ENCODE results near the gene RNGTT. TPM values are rescaled to one million over a fixed set of nuclear protein-coding genes. Genes with fewer than 3 reads are reported as not detected.

The RNGTT gene
- total and polyA plus RNA-seq, 10 of the 15 experiments (the other 5 are each of a cell fraction or from before 2014, with no cell fraction given) = 7.7 to 30.4 (median 22.2) TPM

GRCh38 chr6:88992741-88993552 is 29.5 kb upstream of the RNGTT start:
- TF ChIP-seq BCLAF1 (IDR thresholded peaks at IDR 0.05) (no peak), CBX5 (IDR thresholded peaks at IDR 0.05; ENCODE audit: low read depth) (no peak), YY1 (IDR thresholded peaks at IDR 0.05; ENCODE audit: low read depth, low read length) (no peak), CHD2 (IDR thresholded peaks at IDR 0.05; ENCODE audit: borderline replicate concordance, low read depth, low read length) (no peak)
- H4K20me1 ChIP-seq (ENCODE audit: control insufficient read depth, insufficient read depth) = no peaks in the 10 kb centered on the region
- no peaks in the 10 kb centered on the region for H3K4me1 ChIP-seq (ENCODE audit: control insufficient read depth, insufficient read depth, low read length)
- SMC1A ChIA-PET (ENCODE audit: uncharacterized antibody, unreplicated experiment) = interaction anchor here (2.2 kb wide), 1 partner anchor 10 kb away, joined by 9 read pairs; no protein-coding TSS in a partner anchor
- CTCF ChIA-PET = interaction anchor here (1.1 kb wide), 1 partner anchor 10 kb away, joined by 5 read pairs; no protein-coding TSS in a partner anchor
- POLR2A ChIA-PET = interaction anchor here (0.5 kb wide), 1 partner anchor 11 kb away, joined by 4 read pairs; no protein-coding TSS in a partner anchor
- FAIRE-seq = no peak
- no peak overlapping the region for H3K9ac ChIP-seq (ENCODE audit: control insufficient read depth, insufficient read depth, low read length)
- H3K4me3 ChIP-seq = no peak overlapping the region
- RAD21 ChIA-PET (ENCODE audit: unreplicated experiment) = no interaction called here
- DNase-seq (ENCODE audit: low read depth, low spot score) = no peak
- no peak overlapping the region for H2AFZ ChIP-seq (ENCODE audit: control insufficient read depth, low read depth, low read length)
- in situ Hi-C loops (cut with MboI) = no loop called here
- H3K79me2 ChIP-seq (ENCODE audit: control insufficient read depth, insufficient read depth, low read length) = no peaks in the 10 kb centered on the region
- WGBS (ENCODE audit: insufficient coverage, insufficient replicate concordance, low lambda C conversion rate, missing lambda C conversion rate) = 50% methylated on average over 1 of the region's 1 CpG
- intact Hi-C loops (cut with micrococcal nuclease; ENCODE audit: unreplicated experiment) = no loop called here
- no TSS peak for BruUV-seq (replicated peaks)
- no peak for ATAC-seq
- H3K27ac ChIP-seq (ENCODE audit: control insufficient read depth, insufficient read depth) = no peak overlapping the region
- H3K4me2 ChIP-seq (ENCODE audit: control insufficient read depth, insufficient read depth) = no peak overlapping the region
- H3K9me3 ChIP-seq (replicated peaks; ENCODE audit: control insufficient read depth, insufficient read depth, low read length) = no peaks in the 10 kb centered on the region
- no peaks in the 10 kb centered on the region for H3K27me3 ChIP-seq (replicated peaks in 1 of 2; ENCODE audit: control insufficient read depth in 2 of 2, insufficient read depth in 2 of 2, low read length in 1 of 2)
- H3K36me3 ChIP-seq (ENCODE audit: control insufficient read depth in 2 of 2, insufficient read depth in 2 of 2, low read length in 1 of 2) = no peaks in the 10 kb centered on the region
